Lower leg skin (tissue), 3 donors: ENCODE results near the gene MRAS.

Experiments used
- POLR2A ChIP-seq, 2 donors: fragments of 450-650 bp; IDR thresholded peaks; one replicate each; pipeline ENCODE4 v1.6.1; 2016 to 2017; ENCODE audit warnings: antibody characterized with exemption in 2 of 2, mild to moderate bottlenecking in 1 of 2, moderate library complexity in 1 of 2
- TF ChIP-seq, protein P1 (sequence below), 3 donors: fragments of 450-650 bp; IDR thresholded peaks; one replicate each; pipeline ENCODE4 v1.5.1; 2016; ENCODE audit warnings: antibody characterized with exemption in 3 of 3, mild to moderate bottlenecking in 3 of 3, moderate library complexity in 2 of 3

DNA sequence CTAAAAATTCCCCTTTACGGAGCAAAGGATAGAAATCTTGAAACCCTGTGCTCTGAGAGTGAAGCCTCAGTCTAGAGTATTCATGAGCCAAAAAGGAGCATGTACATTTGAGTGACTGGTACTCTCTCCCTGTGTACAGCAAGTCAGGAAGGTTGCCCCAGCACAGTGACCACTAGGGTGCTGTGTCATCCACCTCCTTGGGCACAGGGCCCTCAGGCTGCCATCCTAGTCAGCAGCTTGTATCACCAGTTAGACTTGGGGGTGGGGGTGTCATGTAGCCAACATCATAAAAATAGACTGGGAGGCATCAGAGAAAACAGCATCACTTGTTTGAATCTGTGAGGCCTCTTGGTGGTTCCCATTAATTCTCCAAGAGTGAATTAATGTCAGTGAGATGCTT lies 30.7 kb upstream of the MRAS start:
- TF ChIP-seq, protein P1, sequence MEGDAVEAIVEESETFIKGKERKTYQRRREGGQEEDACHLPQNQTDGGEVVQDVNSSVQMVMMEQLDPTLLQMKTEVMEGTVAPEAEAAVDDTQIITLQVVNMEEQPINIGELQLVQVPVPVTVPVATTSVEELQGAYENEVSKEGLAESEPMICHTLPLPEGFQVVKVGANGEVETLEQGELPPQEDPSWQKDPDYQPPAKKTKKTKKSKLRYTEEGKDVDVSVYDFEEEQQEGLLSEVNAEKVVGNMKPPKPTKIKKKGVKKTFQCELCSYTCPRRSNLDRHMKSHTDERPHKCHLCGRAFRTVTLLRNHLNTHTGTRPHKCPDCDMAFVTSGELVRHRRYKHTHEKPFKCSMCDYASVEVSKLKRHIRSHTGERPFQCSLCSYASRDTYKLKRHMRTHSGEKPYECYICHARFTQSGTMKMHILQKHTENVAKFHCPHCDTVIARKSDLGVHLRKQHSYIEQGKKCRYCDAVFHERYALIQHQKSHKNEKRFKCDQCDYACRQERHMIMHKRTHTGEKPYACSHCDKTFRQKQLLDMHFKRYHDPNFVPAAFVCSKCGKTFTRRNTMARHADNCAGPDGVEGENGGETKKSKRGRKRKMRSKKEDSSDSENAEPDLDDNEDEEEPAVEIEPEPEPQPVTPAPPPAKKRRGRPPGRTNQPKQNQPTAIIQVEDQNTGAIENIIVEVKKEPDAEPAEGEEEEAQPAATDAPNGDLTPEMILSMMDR (IDR thresholded peaks at IDR 0.05) = no peak
- TF ChIP-seq POLR2A (IDR thresholded peaks at IDR 0.05) = no peak
